GM19035 (cell line): ENCODE measurements around the gene TOP2A.
"Not testable (repeated sequence)": the region's sequence is repeated elsewhere in the genome, so short reads cannot be mapped to it uniquely, and the experiment has no call there.

Experiments
- ATAC-seq: cut with Tn5 transposase; IDR thresholded peaks from one replicate; pipeline ENCODE4 v1.9.1; 2021; ENCODE audit not compliant: unreplicated experiment

The TOP2A gene

GRCh38 chr17:40431231-40431602, 13.5 kb upstream of the TOP2A start:
- ATAC-seq: no peak

- ATAC-seq: no peak
Measured at GRCh38 chr17:40430272-40431230, 12.9 kb upstream of the TOP2A start.

- ATAC-seq: no peak
Measured at GRCh38 chr17:40427002-40427491, 9.4 kb upstream of the TOP2A start.

- no peak for ATAC-seq
Measured at GRCh38 chr17:40425741-40426140, 8.0 kb upstream of the TOP2A start.

- ATAC-seq: no peak
Measured at GRCh38 chr17:40422990-40423633, 5.4 kb upstream of the TOP2A start.

- no peak for ATAC-seq
Measured at GRCh38 chr17:40419559-40420331, 2.0 kb upstream of the TOP2A start.

GRCh38 chr17:40418428-40418706, 671 bp upstream of the TOP2A start:
- ATAC-seq: no peak

- peak; percentile 1 for ATAC-seq
Measured at GRCh38 chr17:40417258-40417608, 463 bp downstream of the TOP2A start.

- no peak for ATAC-seq
Measured at GRCh38 chr17:40416671-40417070, 1.0 kb downstream of the TOP2A start.

- no peak for ATAC-seq
Measured at GRCh38 chr17:40415390-40415789, 2.3 kb downstream of the TOP2A start.

GRCh38 chr17:40414312-40414711, 3.4 kb downstream of the TOP2A start:
- not testable (repeated sequence) for ATAC-seq

- ATAC-seq: no peak
Measured at GRCh38 chr17:40412880-40413279, 4.8 kb downstream of the TOP2A start.

- ATAC-seq: no peak
Measured at GRCh38 chr17:40411821-40412220, 5.9 kb downstream of the TOP2A start.

- ATAC-seq: no peak
Measured at GRCh38 chr17:40410082-40410481, 7.6 kb downstream of the TOP2A start.

- ATAC-seq: not testable (repeated sequence)
Measured at GRCh38 chr17:40409540-40409939, 8.2 kb downstream of the TOP2A start.

- no peak for ATAC-seq
Measured at GRCh38 chr17:40407460-40407859, 10.2 kb downstream of the TOP2A start.

GRCh38 chr17:40404003-40404402, 13.7 kb downstream of the TOP2A start:
- ATAC-seq: no peak

- no peak for ATAC-seq
Measured at GRCh38 chr17:40402668-40403067, 15.0 kb downstream of the TOP2A start.

GRCh38 chr17:40399185-40399584, 18.5 kb downstream of the TOP2A start:
- no peak for ATAC-seq

GRCh38 chr17:40386555-40386954, 31.1 kb downstream of the TOP2A start:
- not testable (repeated sequence) for ATAC-seq

GRCh38 chr17:40382251-40382650, 35.4 kb downstream of the TOP2A start:
- ATAC-seq: no peak

- no peak for ATAC-seq
Measured at GRCh38 chr17:40378966-40379365, 38.7 kb downstream of the TOP2A start.
